ENCODE measurements around the gene PPP2R5C. TPM values are rescaled to one million over a fixed set of nuclear protein-coding genes. Genes with fewer than 3 reads are reported as not detected.

PPP2R5C gene
- total RNA-seq, 1 donor from 2014 or later, result 125 TPM

- H3K36me3 Mint-ChIP-seq, result peaks cover 28% of the 10 kb centered on the region
- H3K27ac Mint-ChIP-seq, result no peak overlapping the region
- no peak for TF ChIP-seq CTCF (IDR thresholded peaks at IDR 0.05; ENCODE audit: unreplicated experiment)
- H3K27me3 Mint-ChIP-seq (ENCODE audit: low read depth), result no peaks in the 10 kb centered on the region
- DNase-seq (ENCODE audit: low spot score in 2 of 2, unreplicated experiment in 2 of 2), result no peak
- H3K9me3 Mint-ChIP-seq, result peaks cover 13% of the 10 kb centered on the region
- H3K4me1 Mint-ChIP-seq, result peaks cover 13% of the 10 kb centered on the region
- no peak overlapping the region for H3K4me3 Mint-ChIP-seq
Measured at GRCh38 chr14:101825797-101826196, 64.3 kb downstream of the PPP2R5C start.

GRCh38 chr14:101826351-101826750 lies 64.8 kb downstream of the PPP2R5C start:
- H3K27me3 Mint-ChIP-seq (ENCODE audit: low read depth), result no peaks in the 10 kb centered on the region
- H3K9me3 Mint-ChIP-seq, result peaks cover 13% of the 10 kb centered on the region
- no peak for DNase-seq (ENCODE audit: low spot score in 2 of 2, unreplicated experiment in 2 of 2)
- no peak overlapping the region for H3K4me3 Mint-ChIP-seq
- no peak overlapping the region for H3K27ac Mint-ChIP-seq
- H3K36me3 Mint-ChIP-seq, result peaks cover 28% of the 10 kb centered on the region
- H3K4me1 Mint-ChIP-seq, result peaks cover 13% of the 10 kb centered on the region
- TF ChIP-seq CTCF (IDR thresholded peaks at IDR 0.05; ENCODE audit: unreplicated experiment), result no peak

- TF ChIP-seq CTCF (IDR thresholded peaks at IDR 0.05; ENCODE audit: unreplicated experiment), result no peak
- Mint-ChIP-seq H3K9me3 (peaks cover 13% of the 10 kb centered on the region), H3K36me3 (peaks cover 28% of the 10 kb centered on the region), H3K4me3 (no peak overlapping the region), H3K27me3 (ENCODE audit: low read depth) (no peaks in the 10 kb centered on the region), H3K27ac (no peak overlapping the region), H3K4me1 (peaks cover 13% of the 10 kb centered on the region)
- DNase-seq (ENCODE audit: low spot score in 2 of 2, unreplicated experiment in 2 of 2), result no peak
Measured at GRCh38 chr14:101827286-101827685, 65.8 kb downstream of the PPP2R5C start.

- no peak for TF ChIP-seq CTCF (IDR thresholded peaks at IDR 0.05; ENCODE audit: unreplicated experiment)
- Mint-ChIP-seq H3K36me3 (peaks cover 34% of the 10 kb centered on the region), H3K4me3 (no peak overlapping the region), H3K27ac (peak overlapping the region; percentile 51), H3K9me3 (peaks cover 13% of the 10 kb centered on the region), H3K4me1 (peaks cover 10% of the 10 kb centered on the region), H3K27me3 (ENCODE audit: low read depth) (no peaks in the 10 kb centered on the region)
- DNase-seq (ENCODE audit: low spot score in 2 of 2, unreplicated experiment in 2 of 2), result no peak
Measured at GRCh38 chr14:101828046-101828445, 66.5 kb downstream of the PPP2R5C start.

GRCh38 chr14:101830271-101830670 lies 68.8 kb downstream of the PPP2R5C start:
- no peak for TF ChIP-seq CTCF (IDR thresholded peaks at IDR 0.05; ENCODE audit: unreplicated experiment)

GRCh38 chr14:101833045-101833444 lies 71.5 kb downstream of the PPP2R5C start:
- Mint-ChIP-seq H3K9me3 (no peaks in the 10 kb centered on the region), H3K27ac (no peak overlapping the region), H3K4me1 (peaks cover 2% of the 10 kb centered on the region), H3K4me3 (no peak overlapping the region), H3K36me3 (peaks cover 6% of the 10 kb centered on the region), H3K27me3 (ENCODE audit: low read depth) (no peaks in the 10 kb centered on the region)
- no peak for DNase-seq (ENCODE audit: low spot score in 2 of 2, unreplicated experiment in 2 of 2)
- no peak for TF ChIP-seq CTCF (IDR thresholded peaks at IDR 0.05; ENCODE audit: unreplicated experiment)

More at GRCh38 chr14:101830271-101830670, 68.8 kb downstream of the PPP2R5C start:
- Mint-ChIP-seq H3K9me3 (peaks cover 13% of the 10 kb centered on the region), H3K36me3 (peaks cover 25% of the 10 kb centered on the region), H3K4me3 (no peak overlapping the region), H3K27me3 (ENCODE audit: low read depth) (no peaks in the 10 kb centered on the region), H3K4me1 (peaks cover 8% of the 10 kb centered on the region), H3K27ac (no peak overlapping the region)
- no peak for DNase-seq (ENCODE audit: low spot score in 2 of 2, unreplicated experiment in 2 of 2)
